Caco-2 (cell line): ENCODE measurements around the gene SPATA24. TPM values are rescaled to one million over a fixed set of nuclear protein-coding genes. Genes with fewer than 3 reads are reported as not detected.

Source experiments
- BruUV-seq: library from RNA; stranded (reverse); fragments of 400-500 nt; replicated peaks from 2 replicates; lab custom pipeline; 2021; lab: Mats Ljungman, UMichigan
- CTCF ChIA-PET: fragments of 300-600 bp; sonication (Branson Sonifier 250); formaldehyde crosslinking; loops from one replicate; lab custom pipeline; 2022; ENCODE audit warnings: antibody characterized with exemption; lab: Charles Lee
- POLR2A ChIA-PET: fragments of 300-600 bp; sonication (Branson Sonifier 250); formaldehyde crosslinking; loops from one replicate; lab custom pipeline; 2022; ENCODE audit warnings: antibody characterized with exemption; lab: Charles Lee
- DNase-seq, 2 experiments: peaks; one replicate each; pipeline versions ENCODE4 v3.0.0 to v3.0.0-alpha.2; 2020 to 2022
- H3K27me3 ChIP-seq: replicated peaks from 2 replicates; pipeline ENCODE4 v1.6.0; 2011; ENCODE audit warnings: low read length; ENCODE audit not compliant: control insufficient read depth, insufficient read depth
- H3K36me3 ChIP-seq: 2 replicates; pipeline ENCODE4 v1.5.1; 2011; ENCODE audit warnings: low read length; ENCODE audit not compliant: control insufficient read depth, insufficient read depth
- H3K4me1 ChIP-seq: fragments of 250-450 bp; sonication (Bioruptor Pico); 2 replicates; pipeline ENCODE4 v1.5.1; 2020; ENCODE audit warnings: mild to moderate bottlenecking
- H3K4me3 ChIP-seq: 2 replicates; pipeline ENCODE4 v1.5.1; 2011; ENCODE audit warnings: low read depth, mild to moderate bottlenecking, control low read depth, low read length
- H3K9me3 ChIP-seq: fragments of 250-450 bp; sonication (Bioruptor Pico); 2 replicates; pipeline ENCODE4 v1.5.1; 2020; ENCODE audit warnings: mild to moderate bottlenecking, moderate library complexity
- H3K27ac Mint-ChIP-seq: one replicate; pipeline ENCODE4 v1.8.0; 2022; ENCODE audit warnings: mixed read lengths; ENCODE audit not compliant: unreplicated experiment
- H3K27me3 Mint-ChIP-seq: one replicate; pipeline ENCODE4 v1.8.0; 2022; ENCODE audit warnings: mixed read lengths; ENCODE audit not compliant: insufficient read depth, unreplicated experiment
- H3K36me3 Mint-ChIP-seq: one replicate; pipeline ENCODE4 v1.8.0; 2022; ENCODE audit warnings: mild to moderate bottlenecking, mixed read lengths; ENCODE audit not compliant: insufficient read depth, unreplicated experiment
- H3K4me1 Mint-ChIP-seq: one replicate; pipeline ENCODE4 v1.8.0; 2022; ENCODE audit warnings: low read depth, mixed read lengths; ENCODE audit not compliant: unreplicated experiment
- H3K4me3 Mint-ChIP-seq: one replicate; pipeline ENCODE4 v1.8.0; 2022; ENCODE audit warnings: mild to moderate bottlenecking, moderate library complexity, mixed read lengths; ENCODE audit not compliant: unreplicated experiment
- H3K9me3 Mint-ChIP-seq: one replicate; pipeline ENCODE4 v1.8.0; 2022; ENCODE audit warnings: mixed read lengths; ENCODE audit not compliant: unreplicated experiment
- intact Hi-C: fragments of 100-400 bp; cut with micrococcal nuclease; formaldehyde crosslinking; loops from one replicate; pipeline ENCODE4 v1.10.0; 2022; ENCODE audit not compliant: unreplicated experiment
- total RNA-seq: library from RNA; stranded (reverse); gene quantifications from 2 replicates; pipeline ENCODE4 v1.2.3, GENCODE V29; 2022
- TF ChIP-seq, protein P1 (sequence below), 2 experiments: fragments of 200-600 bp in 1 of 2; IDR thresholded peaks; 1 replicate in 1 of 2; 2 replicates in 1 of 2; pipeline versions ENCODE4 v1.5.1 to v1.8.0; 2011 to 2022; ENCODE audit warnings: antibody characterized with exemption in 1 of 2, control low read depth in 1 of 2, inconsistent platforms in 1 of 2, low read depth in 1 of 2, low read length in 1 of 2, mild to moderate bottlenecking in 1 of 2, moderate library complexity in 1 of 2; ENCODE audit not compliant: insufficient read depth in 1 of 2, severe bottlenecking in 1 of 2, unreplicated experiment in 1 of 2

SPATA24 gene
- total RNA-seq, 1 experiment from 2014 or later, result 10.1 TPM

DNA sequence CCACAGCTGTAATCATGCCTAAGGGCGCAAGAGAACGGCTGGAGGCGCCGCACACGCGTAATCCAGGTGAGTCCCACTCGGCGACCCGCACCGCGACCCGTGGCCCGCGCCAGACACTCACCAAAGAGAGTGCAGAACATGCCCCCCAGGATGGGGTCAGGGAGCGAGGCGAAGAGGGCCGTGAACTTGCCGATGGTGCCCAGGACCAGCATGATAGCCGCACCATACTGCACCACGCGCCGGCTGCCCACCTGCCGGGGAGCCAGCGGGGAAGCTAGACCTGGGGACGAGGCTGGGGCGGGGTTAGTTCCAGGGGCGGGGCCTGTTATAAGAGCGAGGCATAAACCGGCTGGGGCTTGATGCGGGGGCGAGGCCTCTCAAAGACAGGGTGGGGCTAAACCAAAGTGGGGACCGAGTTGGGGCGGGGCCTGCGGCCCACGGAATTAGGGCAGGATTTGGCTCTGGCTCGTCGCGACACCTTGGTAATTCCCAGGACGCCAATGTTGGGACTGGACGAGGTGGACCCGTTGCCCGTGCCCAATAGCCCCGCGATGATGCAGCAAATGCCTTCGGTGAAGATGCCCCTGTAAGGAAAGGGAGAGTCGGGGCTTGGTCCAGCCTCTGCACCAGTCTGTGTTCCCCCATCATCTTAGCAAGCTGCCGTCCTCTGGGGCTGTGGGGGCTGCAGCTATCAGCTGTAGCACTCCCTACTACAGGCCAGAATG lies 25.6 kb downstream of the SPATA24 start:
- TF ChIP-seq, protein P1, sequence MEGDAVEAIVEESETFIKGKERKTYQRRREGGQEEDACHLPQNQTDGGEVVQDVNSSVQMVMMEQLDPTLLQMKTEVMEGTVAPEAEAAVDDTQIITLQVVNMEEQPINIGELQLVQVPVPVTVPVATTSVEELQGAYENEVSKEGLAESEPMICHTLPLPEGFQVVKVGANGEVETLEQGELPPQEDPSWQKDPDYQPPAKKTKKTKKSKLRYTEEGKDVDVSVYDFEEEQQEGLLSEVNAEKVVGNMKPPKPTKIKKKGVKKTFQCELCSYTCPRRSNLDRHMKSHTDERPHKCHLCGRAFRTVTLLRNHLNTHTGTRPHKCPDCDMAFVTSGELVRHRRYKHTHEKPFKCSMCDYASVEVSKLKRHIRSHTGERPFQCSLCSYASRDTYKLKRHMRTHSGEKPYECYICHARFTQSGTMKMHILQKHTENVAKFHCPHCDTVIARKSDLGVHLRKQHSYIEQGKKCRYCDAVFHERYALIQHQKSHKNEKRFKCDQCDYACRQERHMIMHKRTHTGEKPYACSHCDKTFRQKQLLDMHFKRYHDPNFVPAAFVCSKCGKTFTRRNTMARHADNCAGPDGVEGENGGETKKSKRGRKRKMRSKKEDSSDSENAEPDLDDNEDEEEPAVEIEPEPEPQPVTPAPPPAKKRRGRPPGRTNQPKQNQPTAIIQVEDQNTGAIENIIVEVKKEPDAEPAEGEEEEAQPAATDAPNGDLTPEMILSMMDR (IDR thresholded peaks at IDR 0.05; ENCODE audit: insufficient read depth in 1 of 2, low read depth in 1 of 2, low read length in 1 of 2, severe bottlenecking in 1 of 2, unreplicated experiment in 1 of 2), result no peak
- Histone ChIP-seq H3K36me3 (no peaks in the 10 kb centered on the region; the same call in 1 of the 2 replicates), H3K27me3 (no peaks in the 10 kb centered on the region), H3K4me3 (no peak overlapping the region), H3K4me1 (peaks cover 12% of the 10 kb centered on the region), H3K9me3 (no peaks in the 10 kb centered on the region; the same call in 1 of the 2 replicates)
- ChIA-PET POLR2A (no interaction called here), CTCF (no interaction called here)
- no peak overlapping the region for H3K4me3 Mint-ChIP-seq
- intact Hi-C loops, result no loop called here
- peaks cover 28% of the 10 kb centered on the region for H3K36me3 Mint-ChIP-seq
- no peaks in the 10 kb centered on the region for H3K9me3 Mint-ChIP-seq
- no peaks in the 10 kb centered on the region for H3K27me3 Mint-ChIP-seq
- H3K27ac Mint-ChIP-seq, result no peak overlapping the region
- peaks cover 11% of the 10 kb centered on the region for H3K4me1 Mint-ChIP-seq
- BruUV-seq, result no TSS peak
- DNase-seq, result no peak

DNA sequence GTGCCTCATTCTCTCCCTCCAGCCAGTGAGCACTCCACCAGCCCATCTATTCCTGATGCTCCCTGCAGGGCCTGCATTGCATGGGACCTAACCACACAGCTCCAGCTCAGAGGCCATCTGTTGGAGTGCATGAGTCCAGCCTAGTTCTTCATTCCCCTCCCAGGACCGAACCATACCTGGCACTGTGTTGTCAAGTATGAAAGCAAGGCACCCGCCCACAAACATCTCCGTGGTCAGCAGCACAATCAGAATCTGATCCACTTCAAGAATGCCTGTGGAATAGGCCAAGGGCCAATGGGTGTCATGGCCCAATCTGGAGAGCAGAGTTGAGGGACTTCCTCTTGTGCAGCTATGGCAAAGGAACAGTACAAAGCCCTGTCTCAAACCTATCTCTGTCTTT lies 26.7 kb downstream of the SPATA24 start:
- Mint-ChIP-seq H3K4me1 (peaks cover 5% of the 10 kb centered on the region), H3K27me3 (no peaks in the 10 kb centered on the region), H3K4me3 (no peak overlapping the region), H3K36me3 (peaks cover 32% of the 10 kb centered on the region), H3K27ac (no peak overlapping the region), H3K9me3 (no peaks in the 10 kb centered on the region)
- Histone ChIP-seq H3K4me3 (no peak overlapping the region), H3K9me3 (no peaks in the 10 kb centered on the region; the same call in 1 of the 2 replicates), H3K36me3 (no peaks in the 10 kb centered on the region; the same call in 1 of the 2 replicates), H3K27me3 (no peaks in the 10 kb centered on the region), H3K4me1 (peaks cover 4% of the 10 kb centered on the region)
- TF ChIP-seq, protein P1 (IDR thresholded peaks at IDR 0.05; ENCODE audit: insufficient read depth in 1 of 2, low read depth in 1 of 2, low read length in 1 of 2, severe bottlenecking in 1 of 2, unreplicated experiment in 1 of 2), result no peak
- no peak for DNase-seq
- POLR2A ChIA-PET, result no interaction called here
- intact Hi-C loops, result no loop called here
- BruUV-seq, result no TSS peak
- CTCF ChIA-PET, result no interaction called here

DNA sequence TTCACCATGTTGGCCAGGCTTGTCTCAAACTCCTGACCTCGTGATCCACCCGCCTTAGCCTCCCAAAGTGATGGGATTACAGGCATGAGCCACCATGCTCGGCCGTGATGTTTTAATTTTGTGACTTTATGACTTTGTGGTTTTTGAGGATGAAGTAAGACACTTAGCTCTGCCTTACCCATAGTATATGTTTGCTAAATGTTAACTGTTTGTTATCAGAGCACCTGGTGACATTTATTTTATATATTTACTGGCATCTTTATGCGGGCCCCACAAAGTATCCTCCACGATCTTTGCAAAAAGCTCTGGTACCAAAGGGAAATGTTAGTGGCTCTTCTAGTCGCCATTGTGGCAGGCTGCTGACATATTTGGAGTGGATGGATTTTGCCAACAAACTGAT lies 27.5 kb downstream of the SPATA24 start:
- Mint-ChIP-seq H3K4me3 (no peak overlapping the region), H3K27ac (no peak overlapping the region), H3K36me3 (peaks cover 32% of the 10 kb centered on the region), H3K27me3 (no peaks in the 10 kb centered on the region), H3K9me3 (no peaks in the 10 kb centered on the region), H3K4me1 (no peaks in the 10 kb centered on the region)
- ChIA-PET POLR2A (no interaction called here), CTCF (no interaction called here)
- no TSS peak for BruUV-seq
- Histone ChIP-seq H3K27me3 (no peaks in the 10 kb centered on the region), H3K4me3 (no peak overlapping the region), H3K9me3 (no peaks in the 10 kb centered on the region; the same call in 1 of the 2 replicates), H3K36me3 (no peaks in the 10 kb centered on the region; the same call in 1 of the 2 replicates), H3K4me1 (no peaks in the 10 kb centered on the region)
- DNase-seq, result no peak
- TF ChIP-seq, protein P1 (IDR thresholded peaks at IDR 0.05; ENCODE audit: insufficient read depth in 1 of 2, low read depth in 1 of 2, low read length in 1 of 2, severe bottlenecking in 1 of 2, unreplicated experiment in 1 of 2), result no peak
- intact Hi-C loops, result no loop called here
